ENCODE measurements around the gene WIF1. TPM values are rescaled to one million over a fixed set of nuclear protein-coding genes. Genes with fewer than 3 reads are reported as not detected.

Gene WIF1
- 1 to 10 TPM in 2 of 4 donors, not detected in 2; 1.6 to 3.0 TPM for total RNA-seq

- Histone ChIP-seq H3K27me3 (peaks cover 96% of the 10 kb centered on the region), H3K36me3 (no peaks in the 10 kb centered on the region), H3K27ac (no peak within 1 kb of the TSS), H3K4me3 (peak within 1 kb of the TSS in 1 of 2 donors; percentile 39), H3K4me1 (peaks cover 0 to 11% (median 0%) of the 10 kb centered on the region in 3 donors), H3K9me3 (no peaks in the 10 kb centered on the region)
- ATAC-seq: peak; percentile 41
- whole genome bisulfite sequencing, 2 donors (ENCODE audit: low coverage in 1 of 2): 10 to 20% methylated on average over 1 to 4 of the region's 73 CpGs
- TF ChIP-seq CTCF (IDR thresholded peaks at IDR 0.05) (peak in 1 of 4 experiments; percentile 42), EP300 (IDR thresholded peaks at IDR 0.05) (no peak)
Observed at GRCh38 chr12:65121049-65121955, at the start of gene WIF1. Gene WIF1, minus strand, starts transcription at chr12:65121305. Its CDS starts 114 bp downstream, at chr12:65121191.

GRCh38 chr12:65170209-65170881 lies 49.2 kb upstream of the WIF1 start:
- ATAC-seq: peak; percentile 46
- no peaks in the 10 kb centered on the region for H3K36me3 ChIP-seq
- no peaks in the 10 kb centered on the region for H3K9me3 ChIP-seq
- TF ChIP-seq POLR2AphosphoS5 (IDR thresholded peaks at IDR 0.05) (no peak), EP300 (IDR thresholded peaks at IDR 0.05) (no peak), POLR2A (IDR thresholded peaks at IDR 0.05) (no peak), CTCF (IDR thresholded peaks at IDR 0.05) (no peak)
- H3K4me3 ChIP-seq: peak overlapping the region; percentile 59 to 85
- H3K27ac ChIP-seq: peak overlapping the region; percentile 72 to 97 (median 94)
- WGBS, 2 donors (ENCODE audit: low coverage in 1 of 2): 0 to 1% methylated on average over 9 to 33 of the region's 47 CpGs
- H3K4me1 ChIP-seq: peaks cover 6 to 56% (median 21%) of the 10 kb centered on the region in 3 donors
- H3K27me3 ChIP-seq: peaks cover under 1% of the 10 kb centered on the region

- Histone ChIP-seq H3K36me3 (no peaks in the 10 kb centered on the region), H3K27ac (peak within 1 kb of the TSS; percentile 72 to 97 (median 94)), H3K27me3 (peaks cover 7% of the 10 kb centered on the region), H3K9me3 (no peaks in the 10 kb centered on the region), H3K4me1 (peaks cover 6 to 49% (median 21%) of the 10 kb centered on the region in 3 donors), H3K4me3 (peak within 1 kb of the TSS; percentile 59 to 85)
- WGBS, 2 donors (ENCODE audit: low coverage in 1 of 2): 0% methylated on average over 1 to 16 of the region's 91 CpGs
- TF ChIP-seq CTCF (IDR thresholded peaks at IDR 0.05) (peak in 2 of 4 experiments; percentile 14 to 17), POLR2AphosphoS5 (IDR thresholded peaks at IDR 0.05) (peak; percentile 84), EP300 (IDR thresholded peaks at IDR 0.05) (no peak), POLR2A (IDR thresholded peaks at IDR 0.05) (peak; percentile 78)
- ATAC-seq: peak; percentile 95
Observed at GRCh38 chr12:65169320-65170208, 48.5 kb upstream of the WIF1 start, which contains the start of gene LEMD3. Gene LEMD3, plus strand, starts transcription at chr12:65169583. Its CDS starts 14 bp downstream, at chr12:65169597.

- peaks cover 13% of the 10 kb centered on the region for H3K27me3 ChIP-seq
- H3K27ac ChIP-seq: peak overlapping the region; percentile 72 to 97 (median 94)
- H3K4me1 ChIP-seq: peaks cover 6 to 41% (median 21%) of the 10 kb centered on the region in 3 donors
- H3K4me3 ChIP-seq: peak overlapping the region; percentile 59 to 85
- H3K9me3 ChIP-seq: no peaks in the 10 kb centered on the region
- peak; percentile 2 for ATAC-seq
- TF ChIP-seq POLR2AphosphoS5 (IDR thresholded peaks at IDR 0.05): no peak
- no peak for TF ChIP-seq EP300 (IDR thresholded peaks at IDR 0.05)
- TF ChIP-seq CTCF (IDR thresholded peaks at IDR 0.05): no peak
- TF ChIP-seq POLR2A (IDR thresholded peaks at IDR 0.05): no peak
- H3K36me3 ChIP-seq: no peaks in the 10 kb centered on the region
- WGBS, 2 donors (ENCODE audit: low coverage in 1 of 2): 14 to 16% methylated on average over 11 of the region's 11 CpGs
Observed at GRCh38 chr12:65168681-65169319, 47.7 kb upstream of the WIF1 start.

All from gastroesophageal sphincter (tissue), 4 donors.